ENCODE results near the gene KCNJ3. TPM values are rescaled to one million over a fixed set of nuclear protein-coding genes. Genes with fewer than 3 reads are reported as not detected.

KCNJ3 gene
- total and polyA plus RNA-seq, 8 donors: 0.10 to 0.65 (median 0.25) TPM; not detected in 1

GRCh38 chr2:154794406-154794805, 95.9 kb downstream of the KCNJ3 start:
- Histone ChIP-seq H3K27me3 (no peaks in the 10 kb centered on the region), H3K27ac (no peak overlapping the region), H3K4me3 (no peak overlapping the region), H3K9me3 (peaks cover 0 to 1% of the 10 kb centered on the region in 2 donors), H3K36me3 (no peaks in the 10 kb centered on the region), H3K4me1 (no peaks in the 10 kb centered on the region)
- intact Hi-C loops (cut with DNase I): no loop called here
- ATAC-seq: no peak
- no peak for TF ChIP-seq CTCF (IDR thresholded peaks at IDR 0.05)
- DNase-seq: no peak

GRCh38 chr2:154795651-154796050, 97.2 kb downstream of the KCNJ3 start:
- no peak for TF ChIP-seq CTCF (IDR thresholded peaks at IDR 0.05)
- H3K27me3 ChIP-seq: no peaks in the 10 kb centered on the region
- DNase-seq: no peak
- intact Hi-C loops (cut with DNase I): no loop called here
- no peak overlapping the region for H3K27ac ChIP-seq
- H3K4me3 ChIP-seq: no peak overlapping the region
- peaks cover 0 to 2% of the 10 kb centered on the region in 2 donors for H3K9me3 ChIP-seq
- no peak for ATAC-seq
- no peaks in the 10 kb centered on the region for H3K36me3 ChIP-seq
- H3K4me1 ChIP-seq: no peaks in the 10 kb centered on the region

GRCh38 chr2:154804451-154804850, 106.0 kb downstream of the KCNJ3 start:
- H3K4me3 ChIP-seq: no peak overlapping the region
- peaks cover 0 to under 1% of the 10 kb centered on the region in 2 donors for H3K9me3 ChIP-seq
- H3K27ac ChIP-seq: no peak overlapping the region
- H3K27me3 ChIP-seq: no peaks in the 10 kb centered on the region
- TF ChIP-seq CTCF (IDR thresholded peaks at IDR 0.05): no peak
- DNase-seq: no peak
- intact Hi-C loops (cut with DNase I): no loop called here
- H3K36me3 ChIP-seq: no peaks in the 10 kb centered on the region
- no peaks in the 10 kb centered on the region for H3K4me1 ChIP-seq
- no peak for ATAC-seq

GRCh38 chr2:154813636-154814035, 115.1 kb downstream of the KCNJ3 start:
- H3K36me3 ChIP-seq: no peaks in the 10 kb centered on the region
- H3K27me3 ChIP-seq: no peaks in the 10 kb centered on the region
- intact Hi-C loops (cut with DNase I): no loop called here
- DNase-seq (no peak), ATAC-seq (no peak)
- TF ChIP-seq CTCF (IDR thresholded peaks at IDR 0.05): no peak
- no peaks in the 10 kb centered on the region for H3K4me1 ChIP-seq
- H3K27ac ChIP-seq: no peak overlapping the region
- H3K9me3 ChIP-seq: no peaks in the 10 kb centered on the region
- no peak overlapping the region for H3K4me3 ChIP-seq

- no peak for TF ChIP-seq CTCF (IDR thresholded peaks at IDR 0.05)
- Histone ChIP-seq H3K27me3 (no peaks in the 10 kb centered on the region), H3K27ac (no peak overlapping the region), H3K4me3 (no peak overlapping the region), H3K9me3 (no peaks in the 10 kb centered on the region), H3K36me3 (no peaks in the 10 kb centered on the region), H3K4me1 (no peaks in the 10 kb centered on the region)
- ATAC-seq (no peak), DNase-seq (no peak)
- intact Hi-C loops (cut with DNase I): no loop called here
Measured at GRCh38 chr2:154814856-154815255, 116.4 kb downstream of the KCNJ3 start.
